ENCODE measurements around the gene MLN.

DNA sequence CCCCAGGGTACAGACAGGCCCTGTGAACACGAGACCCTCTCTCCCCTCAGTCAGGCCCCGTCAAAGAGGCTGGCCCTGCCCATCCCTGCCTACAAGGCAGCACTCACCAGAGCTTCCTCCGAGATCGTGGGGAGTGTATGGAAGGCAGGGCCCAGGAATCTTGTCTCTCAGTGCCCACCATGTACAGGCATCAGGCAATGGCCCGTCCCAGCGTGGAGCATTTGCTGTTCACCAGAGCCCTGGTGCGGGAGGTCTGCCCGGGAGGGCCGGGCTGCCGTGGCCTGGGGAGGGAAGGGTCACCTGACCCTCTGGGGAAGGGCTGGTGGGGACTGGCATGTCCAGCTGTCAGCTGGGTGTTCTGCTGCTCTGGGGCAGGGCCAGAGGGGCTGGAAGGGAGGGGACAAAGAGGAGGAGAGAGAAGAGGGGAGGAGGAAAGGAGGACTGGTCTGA lies 57.1 kb downstream of the MLN start, which contains the start of gene IP6K3:
- TF ChIP-seq POLR2AphosphoS5 (IDR thresholded peaks at IDR 0.05; ENCODE audit: insufficient read depth, low read depth, low read length), result no peak
- TF ChIP-seq, protein P1, sequence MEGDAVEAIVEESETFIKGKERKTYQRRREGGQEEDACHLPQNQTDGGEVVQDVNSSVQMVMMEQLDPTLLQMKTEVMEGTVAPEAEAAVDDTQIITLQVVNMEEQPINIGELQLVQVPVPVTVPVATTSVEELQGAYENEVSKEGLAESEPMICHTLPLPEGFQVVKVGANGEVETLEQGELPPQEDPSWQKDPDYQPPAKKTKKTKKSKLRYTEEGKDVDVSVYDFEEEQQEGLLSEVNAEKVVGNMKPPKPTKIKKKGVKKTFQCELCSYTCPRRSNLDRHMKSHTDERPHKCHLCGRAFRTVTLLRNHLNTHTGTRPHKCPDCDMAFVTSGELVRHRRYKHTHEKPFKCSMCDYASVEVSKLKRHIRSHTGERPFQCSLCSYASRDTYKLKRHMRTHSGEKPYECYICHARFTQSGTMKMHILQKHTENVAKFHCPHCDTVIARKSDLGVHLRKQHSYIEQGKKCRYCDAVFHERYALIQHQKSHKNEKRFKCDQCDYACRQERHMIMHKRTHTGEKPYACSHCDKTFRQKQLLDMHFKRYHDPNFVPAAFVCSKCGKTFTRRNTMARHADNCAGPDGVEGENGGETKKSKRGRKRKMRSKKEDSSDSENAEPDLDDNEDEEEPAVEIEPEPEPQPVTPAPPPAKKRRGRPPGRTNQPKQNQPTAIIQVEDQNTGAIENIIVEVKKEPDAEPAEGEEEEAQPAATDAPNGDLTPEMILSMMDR (IDR thresholded peaks at IDR 0.05; ENCODE audit: extremely low read depth in 1 of 2, insufficient read depth in 1 of 2, low read depth in 1 of 2, low read length in 2 of 2), result no peak
